KMS-11 (cell line): ENCODE measurements around the gene NCOA1.

Source experiments
- H2AFZ ChIP-seq: fragments of 200-600 bp; sonication (generic); 2 replicates; pipeline ENCODE4 v1.6.1; 2016; ENCODE audit warnings: antibody characterized with exemption, mixed run types, low read depth
- H3K27ac ChIP-seq: fragments of 200-600 bp; sonication (generic); 2 replicates; pipeline ENCODE4 v1.6.1; 2016; ENCODE audit warnings: mild to moderate bottlenecking, mixed run types
- H3K27me3 ChIP-seq: fragments of 200-600 bp; sonication (generic); 2 replicates; pipeline ENCODE4 v1.6.1; 2017; ENCODE audit warnings: mild to moderate bottlenecking, low read depth, mixed run types, moderate library complexity; ENCODE audit not compliant: insufficient read depth
- H3K36me3 ChIP-seq: fragments of 200-600 bp; sonication (generic); 2 replicates; pipeline ENCODE4 v1.6.1; 2017; ENCODE audit warnings: mild to moderate bottlenecking, mixed run types; ENCODE audit not compliant: insufficient read depth
- H3K4me1 ChIP-seq: fragments of 200-600 bp; sonication (generic); 2 replicates; pipeline ENCODE4 v1.6.1; 2016; ENCODE audit warnings: mild to moderate bottlenecking, low read depth, mixed run types; ENCODE audit not compliant: poor library complexity, severe bottlenecking
- H3K4me2 ChIP-seq: fragments of 200-600 bp; sonication (generic); 2 replicates; pipeline ENCODE4 v1.7.0; 2016; ENCODE audit warnings: mild to moderate bottlenecking, mixed run types
- H3K4me3 ChIP-seq: fragments of 200-600 bp; sonication (generic); IDR thresholded peaks from 2 replicates; pipeline ENCODE4 v1.6.1; 2017; ENCODE audit warnings: low read depth, low read length, mixed read lengths; ENCODE audit not compliant: insufficient read depth
- H3K79me2 ChIP-seq: fragments of 200-600 bp; sonication (generic); 2 replicates; pipeline ENCODE4 v1.6.1; 2016; ENCODE audit warnings: low read depth, mixed run types; ENCODE audit not compliant: insufficient read depth
- H3K9ac ChIP-seq: fragments of 200-600 bp; sonication (generic); 2 replicates; pipeline ENCODE4 v1.6.1; 2016; ENCODE audit warnings: mild to moderate bottlenecking, mixed run types
- H4K20me1 ChIP-seq: fragments of 200-600 bp; sonication (generic); 2 replicates; pipeline ENCODE4 v1.6.1; 2016; ENCODE audit warnings: mild to moderate bottlenecking, mixed run types; ENCODE audit not compliant: insufficient read depth
- TF ChIP-seq, protein P1 (sequence below): fragments of 200-600 bp; sonication (generic); conservative IDR thresholded peaks from 2 replicates; pipeline ENCODE4 v1.6.1; 2017; ENCODE audit warnings: low read depth, mild to moderate bottlenecking, antibody characterized with exemption, low read length, moderate library complexity, mixed read lengths

The NCOA1 gene

DNA sequence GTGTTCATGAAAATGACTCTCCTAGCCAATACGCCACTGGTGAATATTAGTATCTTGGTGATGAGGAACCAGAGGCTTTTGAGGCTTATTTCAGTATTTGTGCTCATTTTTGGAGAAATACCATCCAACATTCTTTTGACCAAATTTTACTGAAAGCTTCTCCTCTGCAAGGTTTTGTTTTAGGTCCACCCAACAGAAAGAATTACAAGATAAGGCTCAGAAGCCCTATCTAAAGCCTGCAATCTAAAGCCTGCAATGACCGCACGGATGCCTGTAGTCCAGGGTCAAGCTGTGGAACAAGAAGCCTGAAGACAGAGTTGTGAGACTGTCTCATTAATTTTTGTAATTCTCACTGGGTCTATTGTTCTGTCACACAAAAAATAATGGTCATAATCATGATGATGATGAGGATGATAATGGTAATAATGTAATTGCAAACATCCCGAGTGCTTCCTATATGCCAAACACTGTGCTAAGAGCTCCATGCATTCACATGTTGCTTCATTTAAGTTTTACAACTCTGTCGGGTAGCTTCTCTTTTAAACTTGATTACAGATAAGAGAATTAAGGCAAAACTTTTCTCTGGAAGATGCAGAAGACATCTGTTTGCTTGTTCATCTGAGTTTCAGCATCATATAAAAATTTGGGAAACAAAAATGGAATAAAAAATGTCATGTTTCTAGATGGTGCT, 33.2 kb upstream of the NCOA1 start:
- no peak overlapping the region for H2AFZ ChIP-seq
- H3K9ac ChIP-seq = no peak overlapping the region
- H3K4me2 ChIP-seq = no peak overlapping the region
- no peaks in the 10 kb centered on the region for H3K4me1 ChIP-seq
- H3K27ac ChIP-seq = no peak overlapping the region
- TF ChIP-seq, protein P1, sequence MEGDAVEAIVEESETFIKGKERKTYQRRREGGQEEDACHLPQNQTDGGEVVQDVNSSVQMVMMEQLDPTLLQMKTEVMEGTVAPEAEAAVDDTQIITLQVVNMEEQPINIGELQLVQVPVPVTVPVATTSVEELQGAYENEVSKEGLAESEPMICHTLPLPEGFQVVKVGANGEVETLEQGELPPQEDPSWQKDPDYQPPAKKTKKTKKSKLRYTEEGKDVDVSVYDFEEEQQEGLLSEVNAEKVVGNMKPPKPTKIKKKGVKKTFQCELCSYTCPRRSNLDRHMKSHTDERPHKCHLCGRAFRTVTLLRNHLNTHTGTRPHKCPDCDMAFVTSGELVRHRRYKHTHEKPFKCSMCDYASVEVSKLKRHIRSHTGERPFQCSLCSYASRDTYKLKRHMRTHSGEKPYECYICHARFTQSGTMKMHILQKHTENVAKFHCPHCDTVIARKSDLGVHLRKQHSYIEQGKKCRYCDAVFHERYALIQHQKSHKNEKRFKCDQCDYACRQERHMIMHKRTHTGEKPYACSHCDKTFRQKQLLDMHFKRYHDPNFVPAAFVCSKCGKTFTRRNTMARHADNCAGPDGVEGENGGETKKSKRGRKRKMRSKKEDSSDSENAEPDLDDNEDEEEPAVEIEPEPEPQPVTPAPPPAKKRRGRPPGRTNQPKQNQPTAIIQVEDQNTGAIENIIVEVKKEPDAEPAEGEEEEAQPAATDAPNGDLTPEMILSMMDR = no peak
- no peaks in the 10 kb centered on the region for H3K79me2 ChIP-seq
- H3K36me3 ChIP-seq = no peaks in the 10 kb centered on the region
- H3K4me3 ChIP-seq = no peak overlapping the region
- no peaks in the 10 kb centered on the region for H3K27me3 ChIP-seq
- H4K20me1 ChIP-seq = no peaks in the 10 kb centered on the region

DNA sequence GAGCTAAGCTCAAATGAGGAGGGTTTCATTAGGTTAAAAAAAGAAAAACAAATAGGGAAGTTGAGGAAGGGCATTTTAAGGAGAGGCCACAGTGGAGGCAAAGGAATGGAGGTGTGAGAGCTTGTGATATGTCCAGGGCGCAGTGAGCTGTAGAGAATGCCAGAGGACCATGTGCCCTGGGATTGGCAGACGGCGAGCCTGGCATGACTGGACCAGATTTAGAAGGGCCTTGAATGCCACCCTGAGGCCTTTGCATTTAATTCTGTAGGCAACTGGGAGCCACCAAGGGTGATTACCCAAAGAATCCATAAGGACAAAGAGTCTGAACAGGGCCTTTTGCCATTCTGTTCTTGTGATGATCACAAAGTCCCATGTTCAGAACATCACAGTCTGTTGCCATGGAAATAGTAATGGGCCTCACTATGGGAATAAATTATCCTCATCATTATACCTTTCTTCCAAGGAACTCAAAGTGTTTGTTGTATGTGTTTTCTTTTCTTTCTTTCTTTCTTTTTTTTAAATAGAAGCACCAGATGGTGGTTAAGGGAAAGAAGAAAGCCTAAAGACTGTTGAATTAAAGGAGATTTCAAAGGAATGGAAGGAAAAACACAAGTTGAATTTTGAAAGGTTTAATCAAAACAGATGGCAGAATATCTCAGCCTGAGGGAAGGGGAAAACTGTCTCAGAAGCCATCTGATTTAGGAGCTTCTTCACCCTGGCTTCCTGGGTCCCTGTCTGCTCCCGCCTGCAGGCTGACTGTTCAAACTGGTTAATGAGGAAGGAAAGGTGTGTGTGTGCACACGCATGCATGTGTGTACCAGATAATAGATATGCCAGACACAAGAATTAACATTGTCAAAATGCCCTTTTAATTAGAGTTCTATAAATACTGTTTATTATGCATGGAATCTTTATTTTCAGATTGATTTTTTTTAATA, 31.6 kb upstream of the NCOA1 start:
- no peaks in the 10 kb centered on the region for H3K36me3 ChIP-seq
- no peak overlapping the region for H3K27ac ChIP-seq
- H3K27me3 ChIP-seq = no peaks in the 10 kb centered on the region
- H3K9ac ChIP-seq = no peak overlapping the region
- no peak overlapping the region for H3K4me2 ChIP-seq
- TF ChIP-seq, protein P1 = no peak
- no peaks in the 10 kb centered on the region for H3K4me1 ChIP-seq
- H3K79me2 ChIP-seq = no peaks in the 10 kb centered on the region
- no peak overlapping the region for H2AFZ ChIP-seq
- H4K20me1 ChIP-seq = no peaks in the 10 kb centered on the region
- no peak overlapping the region for H3K4me3 ChIP-seq

DNA sequence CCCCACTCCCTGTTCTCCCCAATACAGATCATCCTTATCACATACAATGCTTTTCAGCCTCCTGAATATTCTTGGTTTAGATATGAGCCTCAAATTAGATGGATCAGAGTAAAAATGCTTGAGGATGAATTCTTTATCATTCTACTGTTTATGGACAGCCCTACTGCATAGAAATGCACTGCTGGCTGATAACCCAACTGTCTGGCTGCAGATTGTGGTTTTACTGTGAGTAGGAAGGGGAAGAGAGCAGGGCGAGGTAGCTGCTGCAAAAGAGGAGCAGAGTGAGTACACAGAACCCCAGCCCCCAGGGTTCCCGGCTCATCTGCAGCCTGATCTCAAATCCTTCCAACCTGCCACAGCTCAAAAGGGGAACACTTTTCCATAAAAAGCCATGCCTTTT, 29.4 kb upstream of the NCOA1 start:
- no peaks in the 10 kb centered on the region for H4K20me1 ChIP-seq
- no peak overlapping the region for H3K9ac ChIP-seq
- H3K4me3 ChIP-seq = no peak overlapping the region
- H3K79me2 ChIP-seq = no peaks in the 10 kb centered on the region
- H3K27ac ChIP-seq = no peak overlapping the region
- TF ChIP-seq, protein P1 = no peak
- no peaks in the 10 kb centered on the region for H3K4me1 ChIP-seq
- no peak overlapping the region for H2AFZ ChIP-seq
- no peak overlapping the region for H3K4me2 ChIP-seq
- H3K27me3 ChIP-seq = no peaks in the 10 kb centered on the region
- no peaks in the 10 kb centered on the region for H3K36me3 ChIP-seq

DNA sequence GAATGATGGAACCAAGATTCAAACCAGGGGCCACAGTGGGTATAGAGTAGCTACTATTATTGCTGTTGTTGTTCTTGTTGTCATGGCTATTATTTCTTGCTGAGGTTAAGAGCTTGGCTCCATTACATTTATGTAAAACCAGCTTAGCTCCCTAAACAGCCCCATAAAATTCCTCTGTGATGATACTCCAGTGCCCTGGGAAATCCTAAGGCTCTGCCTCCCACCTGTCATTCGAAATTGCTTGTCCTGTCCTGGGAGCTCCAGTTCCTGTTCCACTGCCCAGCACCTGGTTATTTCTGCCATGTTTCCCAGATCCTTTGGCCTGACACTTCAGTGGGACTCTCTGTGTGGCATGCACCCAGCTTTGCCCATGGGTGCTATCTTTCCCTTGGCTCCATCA, 27.8 kb upstream of the NCOA1 start:
- Histone ChIP-seq H3K4me1 (no peaks in the 10 kb centered on the region), H2AFZ (no peak overlapping the region), H3K36me3 (no peaks in the 10 kb centered on the region), H3K27me3 (no peaks in the 10 kb centered on the region), H3K4me3 (no peak overlapping the region), H3K27ac (no peak overlapping the region), H4K20me1 (no peaks in the 10 kb centered on the region), H3K9ac (no peak overlapping the region), H3K4me2 (no peak overlapping the region), H3K79me2 (no peaks in the 10 kb centered on the region)
- TF ChIP-seq, protein P1 = no peak
